ENCODE measurements around the gene TLE5. TPM values are rescaled to one million over a fixed set of nuclear protein-coding genes. Genes with fewer than 3 reads are reported as not detected.
"Not testable (repeated sequence)": the region's sequence is repeated elsewhere in the genome, so short reads cannot be mapped to it uniquely, and the experiment has no call there.

Gene TLE5
- total RNA-seq, 3 donors from 2014 or later = 329 to 407 (median 397) TPM

DNA sequence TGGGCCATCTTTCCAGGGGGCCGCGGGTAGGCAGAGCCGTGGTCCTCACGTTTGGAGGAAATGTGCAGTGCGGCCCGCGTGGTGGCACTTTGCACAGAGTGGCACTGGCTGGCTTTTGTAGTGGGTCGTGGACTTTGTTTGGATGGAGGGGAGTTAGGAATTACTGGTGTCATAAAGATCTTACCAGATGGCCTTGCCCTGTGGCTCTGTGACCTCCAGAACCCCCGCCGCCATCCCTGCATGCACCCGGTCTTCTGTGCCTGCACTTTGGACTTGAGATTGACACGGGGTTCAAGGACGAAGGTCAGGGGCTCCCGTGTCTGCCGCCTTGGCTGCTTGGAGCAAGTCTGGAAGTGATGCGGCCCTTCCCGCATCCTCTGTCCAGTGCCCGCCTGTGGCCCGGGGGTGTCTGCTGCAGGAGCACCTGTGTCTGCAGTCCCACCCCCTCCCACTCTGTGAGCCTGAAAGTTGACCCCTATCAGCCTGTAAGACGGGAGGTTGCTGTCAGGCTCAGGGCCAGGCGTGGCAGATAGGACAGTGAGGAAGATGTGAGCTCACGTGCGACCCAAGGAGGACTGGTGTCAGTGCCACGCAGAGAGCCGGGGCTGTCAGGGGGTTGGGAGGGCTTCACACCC, 34.1 kb upstream of the TLE5 start:
- Histone ChIP-seq H3K4me3 (peak overlapping the region; percentile 65 to 98 (median 96)), H3K4me1 (peaks cover 24 to 37% of the 10 kb centered on the region in 2 donors), H3K9me3 (no peaks in the 10 kb centered on the region), H3K27me3 (no peaks in the 10 kb centered on the region), H3K27ac (peak overlapping the region; percentile 89 to 96), H3K36me3 (no peaks in the 10 kb centered on the region)
- DNase-seq (ENCODE audit: low spot score in 2 of 2) = no peak
- TF ChIP-seq POLR2AphosphoS5 (IDR thresholded peaks at IDR 0.05) (no peak), POLR2A (IDR thresholded peaks at IDR 0.05) (no peak)
- TF ChIP-seq, protein P1, sequence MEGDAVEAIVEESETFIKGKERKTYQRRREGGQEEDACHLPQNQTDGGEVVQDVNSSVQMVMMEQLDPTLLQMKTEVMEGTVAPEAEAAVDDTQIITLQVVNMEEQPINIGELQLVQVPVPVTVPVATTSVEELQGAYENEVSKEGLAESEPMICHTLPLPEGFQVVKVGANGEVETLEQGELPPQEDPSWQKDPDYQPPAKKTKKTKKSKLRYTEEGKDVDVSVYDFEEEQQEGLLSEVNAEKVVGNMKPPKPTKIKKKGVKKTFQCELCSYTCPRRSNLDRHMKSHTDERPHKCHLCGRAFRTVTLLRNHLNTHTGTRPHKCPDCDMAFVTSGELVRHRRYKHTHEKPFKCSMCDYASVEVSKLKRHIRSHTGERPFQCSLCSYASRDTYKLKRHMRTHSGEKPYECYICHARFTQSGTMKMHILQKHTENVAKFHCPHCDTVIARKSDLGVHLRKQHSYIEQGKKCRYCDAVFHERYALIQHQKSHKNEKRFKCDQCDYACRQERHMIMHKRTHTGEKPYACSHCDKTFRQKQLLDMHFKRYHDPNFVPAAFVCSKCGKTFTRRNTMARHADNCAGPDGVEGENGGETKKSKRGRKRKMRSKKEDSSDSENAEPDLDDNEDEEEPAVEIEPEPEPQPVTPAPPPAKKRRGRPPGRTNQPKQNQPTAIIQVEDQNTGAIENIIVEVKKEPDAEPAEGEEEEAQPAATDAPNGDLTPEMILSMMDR (IDR thresholded peaks at IDR 0.05) = no peak
- intact Hi-C loops (cut with DNase I; ENCODE audit: low total_unique reads) = no loop called here

DNA sequence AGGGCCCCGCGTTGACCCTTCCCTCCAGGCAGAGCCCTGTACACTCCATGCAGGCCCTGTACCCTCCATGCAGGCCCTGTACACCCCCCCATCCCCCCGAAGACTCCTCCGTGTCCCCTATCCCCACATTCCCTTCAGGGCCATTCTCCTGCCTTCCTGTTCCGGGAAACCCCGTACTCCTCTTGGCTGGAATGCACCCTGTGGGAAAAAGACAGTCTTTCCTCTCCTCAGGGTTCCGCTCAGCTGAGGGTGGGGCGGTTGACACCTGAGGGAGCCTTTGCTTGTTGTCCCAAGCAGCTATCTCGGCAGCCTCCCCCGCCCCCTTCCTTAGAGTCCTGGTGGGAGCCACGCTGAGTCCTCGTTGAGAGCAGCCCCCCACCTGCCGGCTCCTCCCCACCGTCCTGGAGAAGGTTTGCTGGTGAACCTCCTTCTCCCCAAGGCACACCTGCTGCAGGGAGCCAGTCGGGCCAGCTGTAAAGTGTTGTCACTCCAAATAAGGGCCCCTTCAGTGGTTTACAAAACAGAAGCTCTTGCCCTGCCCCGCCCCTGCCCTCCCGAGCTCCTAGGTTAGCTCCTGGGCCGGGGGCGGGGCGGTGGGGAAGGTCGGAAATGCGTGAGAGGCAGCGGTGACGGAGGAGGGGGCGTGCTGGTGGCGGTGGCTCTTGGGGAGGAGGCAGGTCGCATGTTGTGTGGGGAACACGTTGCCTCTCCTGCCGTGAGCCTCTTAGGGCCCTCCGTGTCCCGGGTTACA, 33.3 kb upstream of the TLE5 start:
- peak overlapping the region; percentile 65 to 98 (median 96) for H3K4me3 ChIP-seq
- H3K9me3 ChIP-seq = no peaks in the 10 kb centered on the region
- H3K4me1 ChIP-seq = peaks cover 24 to 31% of the 10 kb centered on the region in 2 donors
- no peak for DNase-seq (ENCODE audit: low spot score in 2 of 2)
- no peaks in the 10 kb centered on the region for H3K36me3 ChIP-seq
- no peaks in the 10 kb centered on the region for H3K27me3 ChIP-seq
- H3K27ac ChIP-seq = peak overlapping the region; percentile 89 to 96
- intact Hi-C loops (cut with DNase I; ENCODE audit: low total_unique reads) = no loop called here
- TF ChIP-seq, protein P1 (IDR thresholded peaks at IDR 0.05) = no peak

DNA sequence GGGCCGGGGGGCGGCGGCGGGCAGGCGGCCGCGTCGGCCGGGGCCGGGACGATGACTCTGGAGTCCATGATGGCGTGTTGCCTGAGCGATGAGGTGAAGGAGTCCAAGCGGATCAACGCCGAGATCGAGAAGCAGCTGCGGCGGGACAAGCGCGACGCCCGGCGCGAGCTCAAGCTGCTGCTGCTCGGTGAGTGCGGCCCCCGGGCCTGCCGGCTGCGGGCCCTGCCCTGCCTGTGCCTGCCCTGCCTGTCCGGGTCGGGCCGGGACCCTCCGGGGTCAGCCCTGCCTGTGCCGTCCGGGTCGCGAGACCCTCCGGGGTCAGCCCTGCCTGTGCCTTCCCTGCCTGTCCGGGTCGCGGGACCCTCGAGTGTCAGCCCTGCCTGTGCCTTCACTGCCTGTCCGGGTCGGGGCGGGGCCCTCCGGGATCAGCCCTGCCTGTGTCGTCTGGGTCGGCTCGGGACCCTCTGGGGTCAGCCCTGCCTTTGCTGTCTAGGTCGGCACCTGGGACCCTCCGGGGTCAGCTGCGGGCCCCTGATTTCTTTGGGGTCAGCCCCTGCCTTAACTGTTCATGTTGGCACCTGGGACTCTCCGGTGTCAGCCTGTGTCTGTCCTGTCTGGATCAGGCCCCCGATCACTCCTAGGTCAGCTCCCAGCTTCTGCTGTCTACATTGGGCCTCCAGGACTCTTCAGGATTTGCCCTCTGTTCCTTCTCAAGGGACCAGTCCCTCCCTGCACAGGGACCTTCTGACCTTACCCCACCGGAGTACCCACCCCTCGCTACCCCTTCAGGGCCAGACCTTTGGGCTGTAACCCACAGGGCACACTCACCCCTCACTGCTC, 32.5 kb upstream of the TLE5 start:
- intact Hi-C loops (cut with DNase I; ENCODE audit: low total_unique reads) = no loop called here
- no peak for TF ChIP-seq POLR2AphosphoS5 (IDR thresholded peaks at IDR 0.05)
- no peaks in the 10 kb centered on the region for H3K27me3 ChIP-seq
- H3K4me1 ChIP-seq = peaks cover 23 to 24% of the 10 kb centered on the region in 2 donors
- H3K4me3 ChIP-seq = peak overlapping the region; percentile 65 to 98 (median 96)
- H3K9me3 ChIP-seq = no peaks in the 10 kb centered on the region
- peak overlapping the region; percentile 89 to 96 for H3K27ac ChIP-seq
- no peaks in the 10 kb centered on the region for H3K36me3 ChIP-seq
- DNase-seq (ENCODE audit: low spot score in 2 of 2) = no peak

DNA sequence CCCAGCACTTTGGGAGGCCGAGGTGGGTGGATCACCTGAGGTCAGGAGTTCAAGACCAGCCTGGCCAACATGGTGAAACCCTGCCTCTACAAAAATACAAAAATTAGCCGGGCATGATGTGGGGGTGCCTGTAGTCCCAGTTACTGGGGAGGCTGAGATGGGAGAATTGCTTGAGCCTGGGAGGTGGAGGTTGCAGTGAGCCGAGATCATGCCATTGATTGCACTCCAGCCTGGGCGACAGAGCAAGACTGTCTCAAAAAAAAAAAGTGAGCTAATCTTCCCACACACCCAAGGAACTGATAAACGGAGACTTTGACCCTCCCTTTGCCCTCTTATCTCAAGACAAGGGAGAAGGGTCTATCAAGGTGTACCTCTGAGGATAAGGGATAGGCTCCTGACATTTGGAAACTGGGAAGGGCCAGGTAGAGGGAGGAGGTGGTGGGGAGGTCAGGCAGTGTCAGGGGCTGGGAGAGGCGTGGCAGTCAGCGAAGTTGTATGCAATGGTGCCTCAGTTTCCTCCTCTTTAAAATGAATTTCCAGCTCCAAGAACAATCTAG, 27.1 kb upstream of the TLE5 start:
- H3K27me3 ChIP-seq; intact Hi-C loops (cut with DNase I; ENCODE audit: low total_unique reads); H3K9me3 ChIP-seq; H3K27ac ChIP-seq; DNase-seq (ENCODE audit: low spot score in 2 of 2); H3K4me3 ChIP-seq; H3K4me1 ChIP-seq; H3K36me3 ChIP-seq: not testable (repeated sequence)

DNA sequence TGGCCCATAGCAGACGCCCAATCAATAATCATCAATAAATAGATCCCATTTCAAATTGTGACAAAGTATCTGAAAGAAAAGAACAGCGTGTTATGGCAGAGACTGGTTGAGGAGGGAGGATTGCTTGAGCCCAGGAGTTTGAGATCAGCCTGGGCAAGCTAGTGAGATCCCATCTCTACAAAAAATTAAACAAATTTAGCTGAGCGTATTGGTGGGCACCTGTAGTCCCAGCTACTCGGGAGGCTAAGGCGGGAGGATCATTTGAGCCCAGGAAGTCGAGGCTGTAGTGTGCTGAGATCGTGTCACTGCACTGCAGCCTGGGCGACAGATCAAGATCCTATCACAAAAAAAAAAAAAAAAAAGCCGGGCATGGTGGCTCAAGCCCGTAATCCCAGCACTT, 25.5 kb upstream of the TLE5 start:
- DNase-seq (ENCODE audit: low spot score in 2 of 2) = no peak
- intact Hi-C loops (cut with DNase I; ENCODE audit: low total_unique reads) = no loop called here
- H3K4me1 ChIP-seq = no peaks in the 10 kb centered on the region

More for the DNA sequence above, 25.5 kb upstream of the TLE5 start:
- TF ChIP-seq, protein P1 (IDR thresholded peaks at IDR 0.05) = no peak
- TF ChIP-seq POLR2AphosphoS5 (IDR thresholded peaks at IDR 0.05) = no peak
- no peak for TF ChIP-seq POLR2A (IDR thresholded peaks at IDR 0.05)
- no peak overlapping the region for H3K27ac ChIP-seq
- H3K4me3 ChIP-seq = no peak overlapping the region
- H3K27me3 ChIP-seq = no peaks in the 10 kb centered on the region
- H3K9me3 ChIP-seq = no peaks in the 10 kb centered on the region
- no peaks in the 10 kb centered on the region for H3K36me3 ChIP-seq
